Kidney tubule cell (primary cell): ENCODE measurements around the gene DNM3.
"Not testable (repeated sequence)": the region's sequence is repeated elsewhere in the genome, so short reads cannot be mapped to it uniquely, and the experiment has no call there.

ENCODE experiments used
- DNase-seq: peaks from one replicate; pipeline ENCODE4 v3.0.0-alpha.2; 2018; ENCODE audit warnings: low spot score

The DNM3 gene

DNA sequence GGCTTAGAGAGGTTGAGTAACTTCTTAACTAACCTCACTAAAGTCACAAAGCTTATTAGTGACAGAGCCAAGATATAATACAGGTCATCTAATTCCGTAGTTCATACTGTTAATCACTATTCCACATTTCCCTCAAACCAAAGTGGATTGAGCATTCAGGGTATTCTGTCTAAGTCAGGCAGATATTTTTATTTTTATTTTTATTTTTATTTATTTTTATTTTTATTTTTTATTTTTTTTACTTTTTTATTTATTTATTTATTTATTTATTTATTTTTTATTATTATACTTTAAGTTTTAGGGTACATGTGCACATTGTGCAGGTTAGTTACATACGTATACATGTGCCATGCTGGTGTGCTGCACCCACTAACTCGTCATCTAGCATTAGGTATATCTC is 530.3 kb downstream of the DNM3 start:
- not testable (repeated sequence) for DNase-seq

DNA sequence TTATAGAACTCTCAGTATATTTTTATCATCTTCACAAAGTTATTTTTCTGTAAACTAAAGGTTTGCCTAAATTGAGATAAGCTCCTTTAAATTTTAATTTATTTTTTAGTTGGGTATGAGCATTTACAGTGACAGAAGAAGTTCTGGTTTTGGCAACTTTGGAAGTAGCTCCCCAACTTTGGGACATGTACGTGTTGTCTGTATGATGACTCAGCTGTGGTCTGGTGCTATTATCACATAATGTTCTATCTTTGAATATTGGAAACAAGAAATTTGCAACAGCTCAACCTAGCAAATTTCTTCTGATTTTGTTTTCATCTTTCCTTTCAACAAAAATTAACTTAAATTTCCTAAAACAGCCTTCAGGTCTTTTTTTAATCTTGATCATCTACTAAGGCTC is 532.6 kb downstream of the DNM3 start:
- DNase-seq: no peak

DNA sequence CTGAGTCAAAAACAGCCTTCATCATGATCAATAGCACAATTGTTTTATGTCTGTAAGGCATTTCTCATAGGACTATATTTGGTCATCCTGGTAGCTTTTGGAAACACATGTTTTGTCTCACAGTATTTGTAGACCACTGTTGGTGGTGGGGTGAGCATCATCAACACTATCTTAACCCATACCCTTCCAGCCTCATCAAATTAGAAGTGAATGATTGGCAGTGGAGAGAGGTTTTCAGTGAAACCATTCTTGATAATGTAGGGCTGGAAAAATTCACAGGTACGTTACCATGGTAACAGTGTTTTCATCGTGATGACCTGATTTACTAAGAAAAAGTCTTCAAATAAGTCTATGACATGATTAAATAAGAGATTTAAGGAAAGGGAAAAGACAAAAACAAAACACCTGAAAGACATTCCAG is 533.9 kb downstream of the DNM3 start:
- DNase-seq: no peak

DNA sequence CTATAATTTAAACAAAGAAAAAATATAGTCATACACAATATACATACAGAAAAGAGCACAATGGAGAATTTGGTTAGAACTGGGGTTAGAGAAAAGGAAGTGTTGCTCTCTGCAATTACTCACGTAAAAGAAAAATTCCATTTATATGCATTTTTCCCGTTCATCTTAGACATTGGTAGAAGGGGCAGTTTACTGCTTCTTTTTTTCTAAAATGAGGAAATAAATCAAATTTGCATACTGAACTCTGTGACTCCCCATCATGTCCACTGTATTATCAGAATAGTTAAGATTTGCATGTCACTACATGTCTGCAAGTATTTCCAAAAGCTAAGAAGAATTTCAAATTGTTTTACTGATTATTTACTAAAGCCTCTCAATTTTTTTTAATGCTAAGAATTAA is 535.1 kb downstream of the DNM3 start:
- DNase-seq: no peak

DNA sequence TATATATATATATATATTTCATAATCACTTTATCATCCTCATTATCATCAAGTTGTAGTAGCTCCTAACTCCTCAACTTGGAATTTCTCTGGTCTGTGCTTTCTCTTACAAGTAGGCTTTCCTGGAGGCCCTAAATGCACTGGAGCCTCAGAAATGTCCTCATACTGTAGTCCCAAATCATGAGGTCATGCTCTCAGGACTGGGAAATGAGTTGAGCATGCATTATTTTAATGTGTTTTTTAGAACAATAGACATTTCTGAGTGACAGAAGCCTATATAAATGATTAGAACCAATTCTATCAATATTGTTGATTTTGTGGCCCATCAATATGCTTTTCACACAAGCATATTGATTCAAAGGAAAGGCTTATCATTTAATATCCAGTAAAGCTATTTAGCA is 536.3 kb downstream of the DNM3 start:
- DNase-seq: no peak

DNA sequence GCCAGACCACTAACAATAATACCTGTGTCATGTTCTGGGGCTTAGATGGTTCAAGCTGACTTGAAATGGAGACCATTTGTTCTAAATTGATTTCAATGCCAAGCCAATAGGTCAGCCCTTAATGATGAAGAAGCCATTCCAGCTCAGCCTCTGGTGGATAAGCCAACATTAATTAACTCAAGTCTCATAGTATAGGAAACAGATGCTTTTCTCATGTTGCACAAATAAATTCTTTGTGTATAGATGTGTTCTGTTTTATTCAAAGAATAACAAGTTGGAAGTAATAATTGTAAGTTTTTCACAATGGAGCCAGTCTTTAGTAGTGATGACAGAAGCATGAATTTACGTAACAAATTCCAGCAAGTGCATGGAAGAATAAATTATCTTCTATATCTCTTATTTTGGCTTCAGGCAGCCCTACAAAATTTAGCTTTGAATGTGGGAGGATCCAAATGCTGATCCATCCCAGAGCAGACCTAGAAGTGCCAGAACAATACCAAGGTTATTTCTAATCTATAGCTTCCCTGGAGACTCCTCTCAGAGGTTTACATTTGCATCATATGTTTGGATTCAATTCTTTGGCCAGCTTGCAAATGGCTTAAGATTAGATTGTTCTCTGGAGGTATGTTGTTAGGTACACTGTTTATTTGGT is 536.9 kb downstream of the DNM3 start:
- no peak for DNase-seq

DNA sequence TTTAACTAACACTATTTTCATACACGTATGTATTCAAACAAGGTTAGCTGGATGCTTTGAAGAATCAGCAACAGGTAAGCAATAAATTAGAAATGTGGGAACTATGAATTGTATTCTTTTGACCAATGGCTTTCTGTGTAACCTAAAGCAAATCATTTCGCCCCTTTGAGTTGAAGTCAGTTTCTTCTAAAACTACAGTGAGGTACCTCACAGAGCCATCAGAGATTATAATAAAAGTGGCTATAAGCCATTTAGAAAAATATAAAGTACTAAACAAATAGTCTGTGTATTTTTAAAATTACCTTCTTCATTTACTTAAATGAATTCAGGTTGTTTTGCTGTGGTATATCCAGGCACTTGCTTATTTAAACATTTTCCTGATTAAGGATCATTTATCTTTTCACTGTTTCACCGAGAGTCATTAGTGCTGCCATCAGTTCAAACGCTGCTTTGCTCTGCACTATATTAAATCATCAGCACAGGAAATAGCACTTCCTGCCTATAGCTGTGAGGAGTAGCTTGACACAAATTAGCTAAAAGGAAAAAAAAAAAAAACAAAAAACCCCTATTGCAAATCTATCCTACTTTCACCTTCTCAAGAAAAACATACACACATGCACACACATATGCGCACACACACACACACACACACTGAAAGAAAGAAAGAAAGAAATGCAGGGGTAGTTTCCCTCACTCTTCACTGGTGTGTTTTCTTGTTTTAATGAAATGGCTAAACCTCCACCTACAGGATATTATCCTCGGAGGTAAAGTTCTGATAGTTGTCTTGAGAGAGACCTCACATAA is 539.3 kb downstream of the DNM3 start:
- DNase-seq: no peak

DNA sequence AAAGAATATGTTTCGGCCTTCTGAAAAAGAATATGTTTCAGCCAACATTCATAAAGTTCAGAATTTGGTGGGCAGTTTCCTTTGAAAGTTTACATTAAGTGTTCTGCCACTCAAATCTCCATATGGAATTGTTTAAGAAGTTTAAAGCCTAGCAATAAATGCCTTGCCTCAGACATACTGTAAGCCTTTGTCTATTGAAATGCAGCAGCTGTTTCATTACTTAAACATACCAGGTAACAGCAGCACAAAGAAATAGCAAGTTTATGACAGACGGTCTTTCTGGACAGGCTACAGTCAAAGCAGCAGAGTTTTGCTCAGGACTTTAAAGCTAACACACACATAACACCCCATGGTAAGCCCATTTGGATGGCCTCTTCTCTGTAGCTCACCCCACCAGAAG is 540.6 kb downstream of the DNM3 start:
- DNase-seq: no peak

DNA sequence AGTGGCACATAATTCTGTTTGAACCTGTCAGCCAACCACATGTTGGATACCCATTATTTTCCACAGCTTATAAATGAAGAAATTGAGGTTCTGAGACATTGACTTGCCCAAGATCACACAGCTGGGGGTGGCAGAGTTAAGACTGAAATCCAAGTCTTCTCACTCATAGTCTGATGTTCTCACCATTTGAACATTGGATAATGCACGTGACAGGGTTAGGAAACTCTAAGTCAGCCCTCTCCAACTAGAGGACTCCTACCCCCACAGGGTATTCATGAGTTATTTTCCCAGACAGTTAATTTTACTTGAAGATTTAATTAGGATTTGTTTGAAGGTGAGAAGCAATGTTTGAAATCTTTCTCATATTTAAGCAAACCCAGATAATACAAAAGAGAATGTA is 541.1 kb downstream of the DNM3 start:
- DNase-seq: no peak

DNA sequence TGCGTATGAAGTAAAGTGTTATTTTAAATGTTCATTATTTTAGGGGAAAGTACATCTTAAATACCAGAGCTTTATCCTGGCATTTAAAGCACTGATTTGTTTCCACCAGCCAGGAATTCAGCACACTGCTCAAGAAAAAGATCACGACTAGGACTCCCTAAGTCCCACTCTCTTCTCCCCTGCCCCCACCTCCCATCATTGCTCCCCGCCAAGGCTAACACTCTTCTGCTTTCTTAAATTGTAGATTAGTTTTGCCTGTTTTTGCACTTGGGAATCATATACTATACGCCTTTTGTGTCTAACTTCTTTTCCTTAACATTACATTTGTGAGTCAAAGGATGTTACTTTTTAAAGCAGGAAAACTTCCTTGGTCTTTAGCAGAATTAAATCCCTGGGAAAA is 541.7 kb downstream of the DNM3 start:
- DNase-seq: no peak

DNA sequence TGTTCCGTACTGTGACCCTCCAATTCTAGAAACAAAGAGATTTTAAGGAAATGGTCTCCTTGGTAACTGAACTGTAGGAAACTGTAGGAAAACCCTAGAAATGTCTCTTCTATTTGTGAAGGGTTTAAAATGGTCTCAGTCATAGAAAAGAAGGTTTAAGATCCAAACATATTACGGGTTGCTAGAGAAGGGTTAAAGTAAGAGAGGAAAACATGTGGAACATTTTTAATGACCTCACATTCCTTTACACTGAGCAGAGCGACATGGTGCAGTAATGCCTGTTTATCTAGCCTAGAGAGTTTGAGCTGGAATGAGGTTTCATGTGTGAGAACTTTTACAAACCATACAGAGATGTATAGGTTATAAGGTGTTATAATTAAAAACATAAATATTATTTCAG is 542.2 kb downstream of the DNM3 start:
- peak; percentile 59 for DNase-seq

DNA sequence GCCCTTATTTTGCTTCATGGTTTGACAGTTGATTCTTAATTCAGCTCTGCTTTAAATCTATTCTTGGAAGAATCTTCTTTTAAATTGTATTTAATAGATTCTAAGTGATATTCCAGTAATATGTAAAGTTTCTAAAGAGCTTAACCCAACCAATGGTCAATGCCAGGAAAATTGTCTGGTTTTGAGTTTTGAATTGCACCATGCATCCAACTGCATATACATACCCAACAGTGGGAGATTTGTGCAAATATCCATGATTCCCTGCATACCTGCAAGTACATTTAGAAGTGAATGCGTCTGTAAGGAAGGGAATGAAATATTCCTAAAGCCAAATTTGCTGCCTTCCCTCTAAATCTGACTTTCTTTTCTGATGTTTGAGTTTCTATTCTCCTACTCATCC is 543.4 kb downstream of the DNM3 start:
- no peak for DNase-seq

DNA sequence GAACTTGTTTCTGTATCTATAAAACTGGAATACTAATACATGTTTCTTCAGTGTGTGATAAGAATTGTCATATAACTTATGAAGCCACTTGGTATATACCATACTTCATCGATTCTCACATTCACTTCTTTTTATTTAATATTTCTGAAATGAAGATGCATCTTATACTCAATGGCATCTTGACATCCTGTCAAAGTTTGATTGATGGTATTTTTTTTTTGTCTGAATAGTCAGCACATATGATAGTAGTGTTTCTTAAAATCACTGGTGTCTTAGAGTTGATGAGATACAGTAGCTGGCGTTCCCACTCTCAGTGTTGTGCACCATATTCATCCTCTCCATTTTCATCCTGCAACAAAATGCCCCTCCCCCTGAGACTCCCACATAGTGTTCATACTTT is 544.7 kb downstream of the DNM3 start:
- DNase-seq: no peak

DNA sequence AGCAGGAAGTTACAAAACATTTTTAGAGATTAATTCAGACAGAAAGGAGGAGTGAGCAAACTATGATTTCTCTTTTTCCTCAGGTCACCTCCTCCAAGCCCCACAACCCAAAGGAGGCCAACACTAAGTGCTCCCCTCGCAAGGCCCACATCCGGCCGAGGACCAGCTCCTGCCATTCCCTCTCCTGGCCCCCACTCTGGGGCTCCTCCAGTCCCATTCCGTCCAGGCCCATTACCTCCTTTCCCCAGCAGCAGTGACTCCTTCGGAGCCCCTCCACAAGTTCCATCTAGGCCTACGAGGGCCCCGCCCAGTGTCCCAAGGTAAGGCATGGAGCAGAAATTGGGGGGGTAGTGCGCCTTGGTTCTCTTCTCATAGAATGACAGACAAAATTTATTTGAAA is 547.2 kb downstream of the DNM3 start:
- DNase-seq: no peak

DNA sequence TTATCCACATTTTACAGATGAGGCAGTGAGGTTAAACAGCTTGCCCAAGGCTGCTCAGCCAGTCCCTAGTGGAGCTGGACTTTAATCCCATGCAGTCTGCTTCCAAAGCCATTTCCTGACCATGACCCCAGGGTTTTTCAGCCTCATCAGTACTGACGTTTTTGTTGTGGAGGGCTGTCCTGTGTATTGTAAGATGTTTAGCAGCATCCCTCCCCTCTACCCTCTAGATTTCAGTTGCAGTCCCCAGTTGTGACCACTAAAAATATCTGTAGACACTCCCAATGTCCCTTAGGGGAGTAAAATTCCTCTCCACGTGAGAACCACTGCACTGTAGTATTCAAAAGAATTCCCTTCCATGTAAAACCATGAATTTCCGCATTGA is 549.0 kb downstream of the DNM3 start:
- DNase-seq: no peak

DNA sequence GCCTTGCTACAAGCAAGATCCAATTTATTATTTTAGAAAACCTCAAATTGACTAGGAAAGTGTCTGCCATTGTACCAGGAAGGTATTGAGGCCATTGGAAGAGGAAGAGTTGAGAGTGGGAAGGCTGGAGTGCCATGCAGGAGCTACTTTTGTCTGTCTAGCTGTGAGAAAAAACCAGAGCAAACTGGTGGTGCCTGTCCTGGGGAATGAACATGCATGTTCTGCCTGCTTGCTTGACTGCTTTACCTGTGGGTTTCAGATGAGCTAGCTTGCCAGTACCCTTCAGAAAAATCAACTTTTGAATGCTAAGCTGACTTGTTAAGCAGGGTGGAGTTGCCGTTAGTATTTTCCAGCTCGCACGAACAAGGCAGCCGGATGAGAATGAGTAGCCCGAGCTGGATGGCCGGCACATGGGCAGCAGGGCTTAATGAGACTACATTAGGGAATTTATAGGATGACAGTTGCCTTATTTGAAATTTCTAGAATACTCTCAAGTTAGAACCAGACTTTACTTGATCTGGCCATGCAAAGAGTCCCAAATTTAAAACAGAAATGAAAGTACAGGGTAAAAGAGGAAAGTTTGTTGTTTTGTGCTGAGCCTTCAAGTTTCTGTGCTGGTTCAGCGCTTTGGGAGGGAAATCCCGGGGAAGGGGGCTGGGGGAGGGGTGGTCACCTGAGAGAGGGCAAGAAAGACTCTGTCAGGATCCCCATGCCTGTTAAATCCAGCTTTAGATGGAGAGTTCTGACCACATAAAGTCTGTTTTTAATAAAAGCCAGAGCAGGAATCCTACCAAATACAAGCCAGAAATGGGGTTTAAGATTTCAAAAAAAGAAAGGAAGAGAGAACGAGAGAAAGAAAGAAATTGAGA is 549.6 kb downstream of the DNM3 start:
- peak; percentile 62 for DNase-seq

DNA sequence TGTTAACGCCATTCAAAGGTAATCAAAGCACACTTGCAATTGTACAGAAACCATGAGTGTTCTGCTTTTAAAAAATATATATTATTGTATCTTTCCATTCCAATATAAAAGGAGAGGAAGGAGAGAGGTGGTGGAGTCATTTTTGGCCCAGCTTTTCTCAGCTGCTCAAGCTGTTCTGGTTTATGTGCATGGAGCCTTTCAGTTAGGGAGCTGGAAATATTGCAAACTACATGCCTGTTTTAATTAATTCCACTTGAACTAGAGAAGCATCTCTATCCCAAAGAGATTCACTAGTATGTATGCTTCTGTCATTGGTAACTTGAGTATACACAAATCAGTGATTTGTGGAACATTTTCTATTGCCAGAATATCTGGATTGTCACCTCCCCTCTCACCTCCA is 550.7 kb downstream of the DNM3 start:
- no peak for DNase-seq

DNA sequence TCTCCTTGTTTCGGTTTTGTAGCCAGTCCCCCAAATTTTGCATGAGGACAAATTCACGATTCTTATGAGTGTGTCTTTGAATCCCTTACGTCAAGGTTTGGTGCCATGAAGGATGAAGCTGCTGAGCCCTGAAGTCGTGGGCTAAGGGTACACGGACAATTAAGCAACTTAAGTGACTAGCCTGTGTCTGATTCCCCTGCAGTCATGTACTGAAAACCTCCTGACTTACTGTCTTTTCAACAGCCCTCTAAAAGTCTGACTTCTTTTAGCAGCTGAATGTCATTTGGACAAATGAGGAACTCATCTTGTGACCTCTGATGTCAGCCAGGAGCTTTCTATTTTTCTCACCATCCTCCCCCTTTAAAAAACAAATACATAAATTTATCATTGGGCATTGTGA is 552.1 kb downstream of the DNM3 start:
- DNase-seq: no peak

DNA sequence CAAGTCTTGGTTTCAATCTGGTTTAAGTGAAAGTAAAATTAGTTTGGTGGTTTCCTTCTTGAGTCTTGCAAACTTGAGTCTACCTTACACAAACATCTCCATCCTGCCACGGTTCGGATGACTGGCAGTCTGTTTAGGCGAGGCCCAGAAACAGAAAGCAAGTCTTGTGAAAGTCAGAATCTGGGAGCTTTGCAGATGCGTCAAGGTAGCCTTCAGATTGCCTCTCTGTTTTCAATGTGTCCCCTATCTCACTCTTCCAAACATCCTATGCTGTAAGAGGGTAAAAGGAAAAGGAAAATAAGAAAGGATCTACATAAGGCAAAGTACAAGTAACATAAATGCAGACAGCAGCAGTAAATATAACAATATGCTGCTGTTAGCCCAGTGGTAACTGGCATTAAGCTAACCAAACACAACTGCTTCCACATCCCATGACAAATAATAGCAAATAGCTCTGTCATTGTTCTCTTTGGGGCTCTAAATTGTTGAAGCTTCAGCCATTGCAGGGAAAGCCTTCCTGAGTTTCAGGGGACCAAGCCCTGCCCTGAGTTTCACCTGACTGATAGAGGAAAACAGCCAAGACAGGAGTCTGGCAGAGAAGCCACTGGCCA is 552.9 kb downstream of the DNM3 start:
- DNase-seq: peak; percentile 64

DNA sequence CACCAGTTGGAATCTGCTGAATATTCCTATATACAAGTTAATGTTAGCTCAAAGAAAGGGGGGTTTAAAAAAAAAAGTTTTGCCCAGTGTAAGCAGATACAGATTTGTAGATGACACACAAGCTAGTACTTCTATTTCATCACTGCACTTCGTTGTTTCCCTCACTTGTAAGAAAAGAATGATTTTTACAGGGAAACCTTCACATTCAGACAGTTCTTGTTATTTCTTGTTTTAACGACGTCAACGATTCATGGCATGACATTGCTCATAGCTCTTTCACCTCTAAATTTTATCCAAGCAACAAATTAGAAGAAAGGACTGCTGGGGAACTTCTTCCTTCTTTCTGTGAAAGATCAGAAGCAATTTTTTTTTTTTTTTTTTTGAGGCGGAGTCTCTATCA is 553.5 kb downstream of the DNM3 start:
- no peak for DNase-seq

DNA sequence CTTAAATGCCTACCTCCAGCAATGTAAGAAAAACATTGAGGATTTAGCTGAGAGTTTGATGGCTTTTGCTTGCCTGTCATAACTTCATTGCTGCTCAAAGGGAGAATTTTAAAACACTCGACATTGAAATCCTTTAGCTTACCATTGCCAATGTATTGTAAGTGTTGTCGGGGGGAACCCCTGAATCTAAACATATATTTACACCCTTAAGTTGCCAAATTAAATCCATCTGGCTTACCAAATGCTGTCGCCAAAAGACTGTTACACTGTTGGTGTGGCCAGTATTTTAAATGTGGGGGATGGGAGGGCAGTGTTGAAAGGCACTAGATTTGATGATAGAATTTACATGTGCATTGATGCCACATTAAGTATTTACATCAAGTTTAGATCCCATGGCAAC is 554.3 kb downstream of the DNM3 start:
- DNase-seq: no peak

DNA sequence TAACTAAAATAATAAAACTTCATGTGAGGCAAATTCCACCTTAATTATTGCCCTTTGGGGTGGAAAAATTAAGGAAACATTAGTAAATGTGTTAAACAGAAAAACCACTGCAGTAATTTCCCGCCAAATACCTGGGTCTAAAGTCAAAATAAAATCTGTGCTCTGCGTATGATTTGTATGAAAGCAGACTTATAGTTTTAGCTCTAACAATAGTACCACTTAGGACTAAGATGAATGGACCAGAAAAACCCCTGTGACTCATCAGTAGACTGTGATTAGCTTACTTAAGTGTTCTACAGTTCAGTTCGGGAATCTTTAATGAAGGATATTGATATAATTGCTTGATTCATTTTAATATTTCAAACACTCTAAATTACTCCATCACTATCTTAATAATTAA is 555.9 kb downstream of the DNM3 start:
- DNase-seq: peak; percentile 37

DNA sequence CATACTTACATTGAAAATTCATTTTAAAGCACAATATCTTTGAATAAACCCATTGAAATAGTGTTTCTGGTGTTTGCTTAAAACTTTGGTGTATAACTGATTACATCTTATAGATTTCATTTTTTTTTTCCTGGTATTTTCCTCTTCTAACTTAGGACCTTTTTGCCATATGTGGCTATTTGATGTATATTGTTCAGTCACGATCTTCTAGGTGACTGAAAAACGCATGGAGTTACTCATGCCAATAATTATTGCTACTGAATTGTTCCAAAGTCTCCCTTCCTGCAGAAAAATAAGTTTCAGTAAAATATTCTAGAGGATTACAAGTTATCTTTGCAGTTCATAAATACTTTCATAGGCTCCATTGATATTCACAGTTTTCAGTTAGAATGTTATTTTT is 556.3 kb downstream of the DNM3 start:
- no peak for DNase-seq
